ENCODE measurements around the gene ECPAS.

The ECPAS gene

GRCh38 chr9:111475195-111475594, 9.0 kb downstream of the ECPAS start:
- Histone ChIP-seq H3K27ac (no peak overlapping the region), H3K4me3 (no peak overlapping the region)
- DNase-seq (ENCODE audit: low spot score) = no peak
- no peak for TF ChIP-seq CTCF (IDR thresholded peaks at IDR 0.05)

- TF ChIP-seq CTCF (IDR thresholded peaks at IDR 0.05) = no peak
- no peak for DNase-seq (ENCODE audit: low spot score)
- no peak overlapping the region for H3K27ac ChIP-seq
- no peak overlapping the region for H3K4me3 ChIP-seq
These were observed 9.8 kb downstream of the ECPAS start for GRCh38 chr9:111474385-111474784.

- DNase-seq (ENCODE audit: low spot score) = no peak
- Histone ChIP-seq H3K4me3 (no peak overlapping the region), H3K27ac (no peak overlapping the region)
- no peak for TF ChIP-seq CTCF (IDR thresholded peaks at IDR 0.05)
These were observed 16.3 kb downstream of the ECPAS start for GRCh38 chr9:111467778-111468367.

- H3K27ac ChIP-seq = no peak overlapping the region
- H3K4me3 ChIP-seq = no peak overlapping the region
- no peak for DNase-seq (ENCODE audit: low spot score)
- TF ChIP-seq CTCF (IDR thresholded peaks at IDR 0.05) = no peak
These were observed 21.1 kb downstream of the ECPAS start for GRCh38 chr9:111463048-111463447.

- TF ChIP-seq CTCF (IDR thresholded peaks at IDR 0.05) = no peak
- no peak overlapping the region for H3K27ac ChIP-seq
- H3K4me3 ChIP-seq = no peak overlapping the region
- DNase-seq (ENCODE audit: low spot score) = no peak
These were observed 25.8 kb downstream of the ECPAS start for GRCh38 chr9:111458139-111459009.

- Histone ChIP-seq H3K27ac (no peak overlapping the region), H3K4me3 (no peak overlapping the region)
- no peak for TF ChIP-seq CTCF (IDR thresholded peaks at IDR 0.05)
- no peak for DNase-seq (ENCODE audit: low spot score)
These were observed 27.7 kb downstream of the ECPAS start for GRCh38 chr9:111456529-111456928.

- Histone ChIP-seq H3K27ac (no peak overlapping the region), H3K4me3 (no peak overlapping the region)
- no peak for DNase-seq (ENCODE audit: low spot score)
- TF ChIP-seq CTCF (IDR thresholded peaks at IDR 0.05) = no peak
These were observed 28.5 kb downstream of the ECPAS start for GRCh38 chr9:111455638-111456037.

Measured in coronary artery (tissue), 2 donors.